Stimulated activated CD4-positive, alpha-beta T cell treated with anti-CD3 and anti-CD28 coated beads, Interleukin-12 subunit alpha, Interleukin-12 subunit beta, amount 100 ng/mL, for 24 hours (primary cell): Measurements from ENCODE around the gene GLP1R.

ENCODE experiments used
- DNase-seq, 2 experiments: peaks; one replicate each; pipeline ENCODE4 v3.0.0-alpha.2; 2020; ENCODE audit warnings: low read depth in 2 of 2

GLP1R gene

GRCh38 chr6:39086294-39086693 is 37.7 kb downstream of the GLP1R start:
- DNase-seq, result peak in 1 of 2 experiments; percentile 24

- no peak for DNase-seq
Observed at GRCh38 chr6:39086711-39087110, 38.1 kb downstream of the GLP1R start.

GRCh38 chr6:39087197-39087596 is 38.6 kb downstream of the GLP1R start:
- DNase-seq, result no peak

DNA sequence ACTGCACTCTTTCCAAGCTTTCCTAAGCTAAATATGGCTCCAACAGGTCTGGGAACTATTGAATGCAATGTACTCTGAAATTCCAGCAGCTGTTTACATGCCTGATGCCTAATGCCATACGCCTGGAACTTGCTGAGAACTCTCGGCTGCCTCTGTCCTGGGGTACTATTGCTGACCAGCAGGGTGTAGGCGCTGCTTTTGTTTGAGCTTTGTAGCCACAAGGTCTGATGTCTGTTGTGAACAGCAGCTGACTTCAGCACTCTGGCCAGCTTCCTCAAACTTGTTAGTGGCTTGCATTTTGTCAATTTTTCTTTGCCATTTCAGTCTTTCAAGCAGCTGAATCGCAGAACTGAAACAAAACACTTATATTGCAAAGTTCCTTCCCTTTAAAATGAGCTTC is 39.8 kb downstream of the GLP1R start:
- no peak for DNase-seq

GRCh38 chr6:39090036-39090435 is 41.5 kb downstream of the GLP1R start:
- no peak for DNase-seq

DNA sequence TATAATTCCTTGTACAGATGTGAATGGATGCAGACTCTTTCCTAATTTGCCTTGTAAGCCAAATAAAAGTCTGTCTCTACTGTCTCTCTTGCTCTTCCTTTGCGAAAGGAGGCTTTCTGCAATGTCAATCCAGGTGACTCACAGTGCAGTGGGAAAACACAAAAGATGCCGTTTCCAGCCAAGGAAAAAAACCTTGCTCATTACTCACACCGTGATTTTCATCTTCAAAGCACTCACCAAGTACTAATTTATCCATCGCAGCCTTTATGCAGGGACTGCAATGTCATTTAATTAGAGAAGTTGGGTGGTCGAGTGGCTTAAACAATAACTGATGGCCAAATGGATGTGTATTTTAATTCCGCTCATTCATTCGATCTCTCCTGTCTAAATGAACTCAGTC is 42.6 kb downstream of the GLP1R start:
- DNase-seq, result no peak

- DNase-seq, result no peak
Observed at GRCh38 chr6:39092124-39092523, 43.5 kb downstream of the GLP1R start.

GRCh38 chr6:39093149-39093708 is 44.6 kb downstream of the GLP1R start:
- no peak for DNase-seq

DNA sequence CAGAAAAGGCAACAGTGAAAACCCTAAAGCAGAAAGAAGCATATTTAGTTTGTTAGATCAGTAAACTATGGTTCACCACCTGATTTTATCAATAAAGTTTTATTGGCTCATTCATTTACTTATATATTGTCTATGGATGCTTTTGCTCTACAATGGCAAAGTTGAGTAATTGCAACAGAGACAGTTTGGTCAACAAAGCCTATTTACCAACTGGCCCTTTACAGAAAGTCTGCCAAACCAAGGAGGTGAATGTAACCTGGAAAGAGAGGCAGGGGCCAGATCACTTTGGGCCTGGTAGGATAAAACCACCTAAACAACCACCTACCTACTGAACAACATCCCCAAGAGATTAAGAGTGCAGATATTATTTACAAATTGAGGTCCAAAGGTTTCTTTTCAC is 47.0 kb downstream of the GLP1R start:
- no peak for DNase-seq

GRCh38 chr6:39100358-39100757 is 51.8 kb downstream of the GLP1R start:
- DNase-seq, result no peak

DNA sequence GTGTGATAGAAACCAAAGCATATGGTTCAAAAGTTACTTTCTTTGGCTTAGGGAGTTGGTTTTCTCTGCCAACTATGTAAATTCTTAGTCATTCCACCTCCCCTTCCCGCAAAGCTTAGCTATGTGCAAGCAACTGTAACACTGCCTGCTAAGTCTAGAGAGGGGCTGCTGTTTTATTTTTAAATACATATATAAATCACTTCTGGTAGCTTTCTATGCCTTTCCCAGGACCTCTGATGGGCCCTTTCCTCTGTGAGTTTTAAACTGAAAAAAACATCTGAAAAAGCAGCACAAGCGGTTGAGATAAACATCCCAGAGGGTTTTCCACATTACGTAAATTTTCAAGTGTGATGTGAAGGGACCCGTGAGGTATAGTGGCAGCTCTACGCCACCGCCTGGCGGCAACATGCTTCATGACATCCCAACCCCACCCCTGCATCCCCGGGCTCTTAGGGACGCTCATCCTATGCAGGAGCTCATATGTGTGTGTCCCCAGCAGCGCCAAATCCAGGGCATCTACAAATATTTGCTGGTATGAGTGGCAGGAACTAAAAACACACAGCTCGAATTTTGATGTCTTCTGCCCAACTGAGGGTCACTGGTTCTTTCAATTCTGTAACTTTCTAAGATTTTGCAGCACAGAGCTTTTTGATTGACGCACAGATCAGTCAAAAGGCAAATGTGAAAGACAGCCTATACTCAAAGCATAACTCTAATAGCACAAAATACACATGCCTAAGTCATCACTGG is 53.7 kb downstream of the GLP1R start:
- no peak for DNase-seq

DNA sequence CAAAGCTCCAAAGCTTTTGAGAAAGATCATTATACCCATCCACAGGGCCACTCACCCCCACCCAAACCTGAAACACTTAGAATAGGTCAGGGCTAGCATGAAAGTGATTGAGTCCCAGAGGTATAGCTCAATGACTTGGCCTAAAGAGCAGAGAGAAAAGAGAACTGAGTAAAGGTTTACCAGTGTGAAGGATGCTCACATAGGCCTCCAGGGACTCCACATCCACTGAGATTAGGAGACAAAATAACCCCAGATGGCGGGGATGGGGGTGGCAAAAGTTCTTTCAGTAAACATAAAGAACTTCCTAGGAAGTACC is 54.2 kb downstream of the GLP1R start:
- no peak for DNase-seq

- no peak for DNase-seq
Observed at GRCh38 chr6:39104528-39104927, 55.9 kb downstream of the GLP1R start.

DNA sequence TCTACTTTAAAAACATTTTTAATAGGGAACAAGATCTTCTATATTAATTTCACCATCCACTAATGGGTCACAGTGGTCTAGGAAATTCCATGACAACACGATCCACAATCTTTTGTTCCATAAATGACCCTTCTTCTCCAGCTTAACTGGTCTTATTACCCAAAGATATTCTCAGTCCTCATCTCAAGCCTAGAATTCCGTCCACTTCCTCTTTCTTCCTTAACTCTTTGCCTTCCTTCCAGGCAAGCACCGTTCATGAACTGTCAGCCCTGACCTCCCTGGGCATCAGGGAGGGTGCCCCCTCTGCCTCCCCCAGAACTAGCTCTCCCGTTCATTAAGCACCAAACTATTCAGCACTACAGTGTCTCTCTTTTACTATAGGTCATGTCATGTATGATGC is 58.5 kb downstream of the GLP1R start:
- no peak for DNase-seq

- no peak for DNase-seq
Observed at GRCh38 chr6:39107641-39108040, 59.1 kb downstream of the GLP1R start.

DNA sequence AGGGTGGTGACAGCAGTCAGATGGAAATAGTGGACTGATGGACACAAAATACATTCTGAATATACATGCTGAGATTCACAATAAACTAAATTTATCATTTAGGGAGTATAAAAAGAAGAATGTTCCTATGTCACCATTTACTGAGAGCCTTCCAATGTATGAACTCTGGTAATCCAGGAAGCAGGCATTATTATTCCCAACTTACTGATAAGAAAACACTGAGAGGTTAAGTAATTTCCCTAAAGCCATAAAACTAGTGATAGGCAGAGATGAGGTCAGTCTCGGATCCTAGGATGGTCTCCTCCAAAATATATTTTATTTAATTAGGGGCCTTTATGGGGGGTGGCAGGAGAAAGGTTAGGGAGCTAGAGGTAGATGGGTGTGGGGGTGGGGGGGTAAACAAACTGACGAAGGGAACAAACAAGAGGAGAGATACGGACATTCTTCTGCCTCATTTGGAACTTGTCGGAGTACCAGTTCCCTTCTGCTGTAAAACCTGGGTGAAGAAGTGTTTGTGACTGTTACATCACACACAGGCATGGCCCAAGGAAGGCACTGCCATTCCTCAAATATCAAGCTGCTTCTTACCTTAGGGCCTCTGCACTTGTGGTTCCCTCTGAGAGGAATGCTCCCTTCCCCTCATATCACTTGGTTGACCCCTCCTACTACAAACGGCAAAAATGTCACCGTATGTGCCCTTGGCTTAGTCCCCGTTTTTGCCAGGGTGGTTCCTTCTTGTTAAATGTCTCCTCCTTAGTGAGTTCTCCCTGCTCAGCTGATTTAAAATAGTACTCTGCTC is 59.7 kb downstream of the GLP1R start:
- no peak for DNase-seq

DNA sequence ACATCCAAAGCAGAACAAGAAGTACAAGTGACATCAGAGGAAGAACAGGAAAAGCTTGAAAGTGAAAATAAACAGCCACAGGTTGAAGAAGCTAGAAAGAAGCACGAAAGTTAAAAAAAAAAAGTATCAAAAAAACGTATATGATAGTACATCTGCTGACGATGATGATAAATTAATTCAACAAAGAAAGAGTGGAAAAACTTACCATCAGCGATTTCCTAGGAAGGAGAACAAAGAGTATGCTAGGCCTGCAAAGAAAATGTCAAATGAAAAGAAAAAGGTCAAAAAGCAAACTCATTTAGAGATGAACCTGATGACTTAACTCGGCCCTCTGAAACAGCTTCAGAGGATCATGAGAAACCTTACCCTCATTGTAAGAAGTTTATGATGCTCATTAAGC is 62.7 kb downstream of the GLP1R start:
- DNase-seq, result no peak

GRCh38 chr6:39113788-39114187 is 65.2 kb downstream of the GLP1R start:
- DNase-seq, result no peak

- no peak for DNase-seq
Observed at GRCh38 chr6:39114388-39114703, 65.8 kb downstream of the GLP1R start.

DNA sequence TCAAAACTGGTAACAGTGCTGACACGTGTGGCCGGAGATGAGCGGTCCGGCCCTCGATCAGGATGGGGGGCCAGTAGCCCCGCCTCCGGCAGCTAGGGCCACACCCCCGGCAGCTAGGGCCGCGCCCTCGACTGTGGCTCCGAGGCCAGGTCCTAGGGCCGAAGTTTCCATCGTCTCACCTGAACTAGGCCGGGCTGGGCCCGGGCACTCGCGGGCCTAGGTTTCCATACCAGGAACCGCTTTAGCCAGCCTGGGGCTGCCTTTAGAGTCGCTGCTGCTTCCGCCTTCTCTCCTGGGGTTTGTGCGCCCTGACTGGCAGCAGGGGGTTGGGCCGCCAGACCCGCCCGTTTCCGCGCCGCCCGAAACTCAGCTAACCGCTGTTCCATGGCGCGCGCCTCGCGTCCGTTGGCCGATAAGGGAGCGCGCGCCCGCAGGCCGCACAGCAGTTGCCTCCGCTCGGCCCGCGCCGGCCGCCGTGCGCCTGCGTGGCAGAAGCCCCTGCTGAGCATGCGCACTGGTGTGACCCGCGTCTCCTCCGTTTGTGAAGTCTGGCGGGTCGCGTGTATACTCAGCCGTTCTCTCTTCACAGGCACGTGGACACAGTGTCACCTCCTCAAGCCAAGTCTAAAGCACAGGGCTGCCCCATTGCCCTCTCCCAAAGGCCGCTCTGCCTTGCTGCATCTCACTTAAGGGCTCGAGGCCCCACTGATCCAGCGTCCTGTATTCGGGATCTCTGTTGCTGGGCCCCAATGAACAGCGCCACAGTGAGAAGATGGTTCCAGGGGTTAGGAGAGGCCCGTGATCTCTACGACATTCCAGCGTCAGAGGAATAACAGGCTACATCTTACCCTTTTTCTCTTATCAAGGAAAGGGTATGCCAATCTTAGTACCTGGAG is 66.4 kb downstream of the GLP1R start, which contains the start of gene SAYSD1:
TSS of gene SAYSD1 (minus strand) at position 483 of the 896 bp plus-strand sequence. CDS start at position 386, 97 bp downstream.
- DNase-seq, result peak; percentile 87 to 90

GRCh38 chr6:39118921-39119320 is 70.3 kb downstream of the GLP1R start:
- no peak for DNase-seq

DNA sequence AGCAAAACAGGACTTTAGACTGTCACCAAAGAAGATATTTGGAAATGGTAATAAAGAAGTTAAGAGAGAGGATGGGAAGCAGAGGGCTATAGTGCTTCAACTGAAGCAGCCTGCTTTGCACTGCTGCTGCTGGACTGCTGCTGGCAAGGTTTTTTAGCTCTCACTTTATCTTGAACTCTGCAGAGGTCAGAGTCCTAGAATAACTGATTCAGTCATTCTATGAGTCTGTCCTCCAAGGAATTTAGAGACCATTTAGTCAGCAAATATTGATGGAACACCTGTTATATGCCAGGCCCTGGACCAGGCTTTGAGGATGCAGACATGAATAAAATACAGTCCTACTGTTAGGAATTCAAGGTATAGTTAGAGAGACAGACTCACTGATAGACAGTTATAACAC is 75.5 kb downstream of the GLP1R start:
- no peak for DNase-seq
